Lung (tissue), 12 donors: ENCODE data around the gene PSD2. TPM values are rescaled to one million over a fixed set of nuclear protein-coding genes. Genes with fewer than 3 reads are reported as not detected.
A peak's percentile ranks its signal among the peaks of the same experiment; 100 is the strongest.

Experiments
- ATAC-seq: fragments of 200-7000 bp; cut with Tn5 transposase; one replicate; pipeline ENCODE4 v1.9.1; 2020; ENCODE audit warnings: moderate number of reproducible peaks; ENCODE audit not compliant: insufficient read depth, low FRiP score
- DNase-seq, 3 donors: peaks; one replicate each; pipeline ENCODE4 v3.0.0-alpha.2; 2013 to 2017
- H3K27ac ChIP-seq, 2 donors: one replicate each; pipeline ENCODE4 v1.5.1; 2013; ENCODE audit warnings: mild to moderate bottlenecking in 2 of 2, moderate library complexity in 2 of 2, control low read depth in 1 of 2, inconsistent platforms in 1 of 2, low read depth in 1 of 2, low read length in 1 of 2
- H3K27me3 ChIP-seq, 3 donors: one replicate each; pipeline ENCODE4 v1.5.1; 2013; ENCODE audit warnings: low read length in 2 of 3; ENCODE audit not compliant: control insufficient read depth in 3 of 3, insufficient read depth in 3 of 3
- H3K36me3 ChIP-seq, 4 donors: one replicate each; pipeline ENCODE4 v1.5.1; 2013; ENCODE audit warnings: low read length in 4 of 4, mild to moderate bottlenecking in 1 of 4, moderate library complexity in 1 of 4; ENCODE audit not compliant: control insufficient read depth in 4 of 4, insufficient read depth in 4 of 4
- H3K4me1 ChIP-seq, 5 donors: one replicate each; pipeline ENCODE4 v1.5.1; 2013; ENCODE audit warnings: low read length in 5 of 5, mild to moderate bottlenecking in 2 of 5, moderate library complexity in 1 of 5; ENCODE audit not compliant: control insufficient read depth in 5 of 5, insufficient read depth in 5 of 5
- H3K4me3 ChIP-seq: one replicate; pipeline ENCODE4 v1.5.1; 2013; ENCODE audit warnings: mild to moderate bottlenecking, control low read depth, moderate library complexity
- H3K9ac ChIP-seq, 2 donors: one replicate each; pipeline ENCODE4 v1.5.1; 2013; ENCODE audit warnings: low read length in 2 of 2, control low read depth in 1 of 2; ENCODE audit not compliant: insufficient read depth in 1 of 2
- H3K9me3 ChIP-seq, 4 donors: one replicate each; pipeline ENCODE4 v1.5.1; 2013; ENCODE audit warnings: low read length in 3 of 4, mild to moderate bottlenecking in 1 of 4, moderate library complexity in 1 of 4; ENCODE audit not compliant: control insufficient read depth in 4 of 4, insufficient read depth in 3 of 4
- WGBS, 2 donors: extraction: QIAGEN DNeasy Blood & Tissue Kit; methylation state at CpG; one replicate each; pipeline ENCODE4 v1.1.7; 2013; 5-methylcytosine and 5-hydroxymethylcytosine counted together
- polyA plus RNA-seq, 2 donors: library from polyadenylated mRNA; stranded (reverse); fragments of 200-250 nt; gene quantifications; one replicate each; pipeline ENCODE4 v1.2.1, GENCODE V29; 2013
- total RNA-seq, 2 donors: library from RNA; depleted of rRNA in 1 of 2; stranded (reverse); fragments of >200 nt in 1 of 2; gene quantifications; one replicate each; pipeline ENCODE4 v1.2.1, GENCODE V29; 2014 to 2021
- TF ChIP-seq, protein P1 (sequence below): IDR thresholded peaks from 2 replicates; pipeline ENCODE4 v1.5.1; 2012; ENCODE audit warnings: mild to moderate bottlenecking; ENCODE audit errors: control extremely low read depth, extremely low read depth
- donor health status: control.
- donor health status: control.
- donor health status: Bipolar disorder and iron deficiency.
- donor health status: healthy.
- donor health status: DM: yes; HTN: yes; CAD: no.

PSD2 gene
- total and polyA plus RNA-seq, 4 donors: 0.01 to 0.20 (median 0.05) TPM

DNA sequence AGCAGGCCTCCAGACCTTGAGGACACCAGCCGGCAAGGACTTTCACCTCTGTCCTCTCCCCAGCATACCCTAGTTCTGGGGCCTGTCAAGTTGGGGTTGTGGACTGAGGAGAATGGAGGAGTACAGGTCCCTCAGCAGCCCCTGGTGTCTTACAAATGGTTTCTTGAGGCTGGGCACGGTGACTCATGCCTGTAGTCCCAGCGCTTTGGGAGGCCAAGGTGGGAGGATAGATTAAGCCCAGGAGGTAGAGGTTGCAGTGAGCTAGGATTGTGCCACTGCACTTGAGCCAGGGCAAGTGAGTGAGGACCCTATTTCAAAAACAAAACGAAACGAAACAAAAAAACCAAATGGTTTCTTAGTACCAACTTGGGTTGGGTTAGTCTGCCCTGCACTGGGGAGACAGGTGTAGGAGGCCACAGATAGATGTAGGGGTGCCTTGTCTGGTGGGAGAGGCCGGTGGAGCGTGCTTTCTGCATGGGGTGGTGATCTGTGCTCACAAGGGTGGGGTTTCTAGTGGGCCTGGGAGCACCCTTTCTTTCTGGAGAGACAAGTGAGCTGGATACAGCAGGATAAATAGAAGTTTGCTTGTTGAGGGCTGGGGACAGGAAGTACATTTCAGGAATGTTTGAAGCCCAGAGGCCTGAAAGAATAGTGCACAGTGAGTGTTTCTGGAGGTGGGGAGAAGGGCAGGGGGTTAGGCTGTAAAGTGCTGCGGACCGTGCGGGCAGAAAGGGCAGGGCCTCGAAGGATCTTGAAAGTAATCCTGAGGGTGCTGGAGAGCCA is 37.7 kb upstream of the PSD2 start:
- H3K27ac ChIP-seq: no peak overlapping the region
- TF ChIP-seq, protein P1, sequence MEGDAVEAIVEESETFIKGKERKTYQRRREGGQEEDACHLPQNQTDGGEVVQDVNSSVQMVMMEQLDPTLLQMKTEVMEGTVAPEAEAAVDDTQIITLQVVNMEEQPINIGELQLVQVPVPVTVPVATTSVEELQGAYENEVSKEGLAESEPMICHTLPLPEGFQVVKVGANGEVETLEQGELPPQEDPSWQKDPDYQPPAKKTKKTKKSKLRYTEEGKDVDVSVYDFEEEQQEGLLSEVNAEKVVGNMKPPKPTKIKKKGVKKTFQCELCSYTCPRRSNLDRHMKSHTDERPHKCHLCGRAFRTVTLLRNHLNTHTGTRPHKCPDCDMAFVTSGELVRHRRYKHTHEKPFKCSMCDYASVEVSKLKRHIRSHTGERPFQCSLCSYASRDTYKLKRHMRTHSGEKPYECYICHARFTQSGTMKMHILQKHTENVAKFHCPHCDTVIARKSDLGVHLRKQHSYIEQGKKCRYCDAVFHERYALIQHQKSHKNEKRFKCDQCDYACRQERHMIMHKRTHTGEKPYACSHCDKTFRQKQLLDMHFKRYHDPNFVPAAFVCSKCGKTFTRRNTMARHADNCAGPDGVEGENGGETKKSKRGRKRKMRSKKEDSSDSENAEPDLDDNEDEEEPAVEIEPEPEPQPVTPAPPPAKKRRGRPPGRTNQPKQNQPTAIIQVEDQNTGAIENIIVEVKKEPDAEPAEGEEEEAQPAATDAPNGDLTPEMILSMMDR: no peak
- no peaks in the 10 kb centered on the region for H3K9me3 ChIP-seq
- peaks cover 0 to 13% (median 0%) of the 10 kb centered on the region in 5 donors for H3K4me1 ChIP-seq
- DNase-seq (peak in 1 of 3 donors; percentile 10), ATAC-seq (no peak)
- WGBS, 2 donors: 85 to 91% methylated on average over 11 of the region's 11 CpGs
- H3K9ac ChIP-seq: no peak overlapping the region
- no peak overlapping the region for H3K4me3 ChIP-seq
- H3K36me3 ChIP-seq: no peaks in the 10 kb centered on the region
- H3K27me3 ChIP-seq: peaks cover 0 to 34% (median 23%) of the 10 kb centered on the region in 3 donors

DNA sequence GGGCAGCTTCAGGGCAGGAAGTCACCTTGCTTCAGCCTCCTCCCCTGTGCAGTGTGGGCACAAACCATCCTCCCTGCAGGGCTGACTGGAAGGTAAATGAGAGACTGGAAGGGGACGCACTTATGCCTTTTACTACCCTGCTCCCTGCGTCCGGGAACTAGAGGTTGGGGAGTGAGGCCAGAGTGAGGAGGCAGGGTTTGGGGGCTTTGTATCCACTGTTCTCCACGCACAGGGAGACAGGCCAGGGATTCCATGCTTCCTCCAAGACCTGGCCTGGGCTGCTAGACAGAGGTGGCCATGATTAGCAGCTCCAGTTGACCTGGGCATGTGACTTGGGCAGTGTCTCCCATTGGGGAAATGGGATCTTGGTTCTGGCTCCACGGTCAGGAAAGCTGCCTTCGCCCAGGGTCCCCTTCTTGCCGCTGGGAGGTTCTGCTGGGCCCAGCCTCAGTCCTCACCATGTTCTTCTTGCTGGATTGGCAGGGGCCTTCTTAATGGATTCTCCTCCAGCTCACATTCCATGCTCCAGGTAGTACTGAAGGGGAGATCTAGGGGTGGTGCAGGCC is 37.0 kb upstream of the PSD2 start:
- peaks cover 0 to 13% (median 0%) of the 10 kb centered on the region in 5 donors for H3K4me1 ChIP-seq
- no peak overlapping the region for H3K27ac ChIP-seq
- DNase-seq (peak in 1 of 3 donors; percentile 10), ATAC-seq (no peak)
- H3K36me3 ChIP-seq: no peaks in the 10 kb centered on the region
- H3K9me3 ChIP-seq: no peaks in the 10 kb centered on the region
- no peak overlapping the region for H3K9ac ChIP-seq
- H3K4me3 ChIP-seq: no peak overlapping the region
- WGBS, 2 donors: 88 to 89% methylated on average over 7 of the region's 7 CpGs
- TF ChIP-seq, protein P1: no peak
- peaks cover 0 to 40% (median 27%) of the 10 kb centered on the region in 3 donors for H3K27me3 ChIP-seq

DNA sequence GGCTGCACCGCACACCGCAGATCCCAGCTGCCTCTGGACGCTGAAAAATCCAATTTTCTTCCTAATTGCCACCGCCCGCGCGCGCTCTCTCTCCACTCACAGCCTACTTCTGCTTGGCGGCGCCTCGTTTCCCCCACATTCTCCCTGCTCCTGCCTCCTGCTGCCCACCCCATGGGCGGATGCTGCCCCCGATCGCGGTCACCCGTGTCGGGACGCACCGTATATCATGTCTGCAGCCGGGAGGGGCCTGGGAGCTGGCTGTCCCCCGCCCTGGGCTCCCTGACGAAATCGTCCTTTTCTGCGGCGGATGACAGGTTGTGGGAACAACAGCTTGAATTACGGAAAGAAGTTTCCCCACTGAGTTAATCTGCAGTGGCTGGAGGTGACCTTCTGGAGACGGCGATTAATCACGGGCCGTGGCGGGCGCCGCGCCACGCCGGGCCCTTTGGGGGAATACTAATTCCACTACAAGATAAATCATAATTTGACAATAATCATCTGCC is 36.3 kb upstream of the PSD2 start:
- Histone ChIP-seq H3K4me3 (no peak overlapping the region), H3K9me3 (no peaks in the 10 kb centered on the region), H3K9ac (no peak overlapping the region), H3K4me1 (peaks cover 0 to 13% (median 0%) of the 10 kb centered on the region in 5 donors), H3K27ac (no peak overlapping the region), H3K36me3 (no peaks in the 10 kb centered on the region), H3K27me3 (peaks cover 0 to 45% (median 33%) of the 10 kb centered on the region in 3 donors)
- DNase-seq (peak in 1 of 3 donors; percentile 44), ATAC-seq (no peak)
- WGBS, 2 donors: 56 to 61% methylated on average over 36 of the region's 36 CpGs
- TF ChIP-seq, protein P1: no peak
